ACHN (cell line): ENCODE measurements around the gene CPLX1.
"Not testable (repeated sequence)": the region's sequence is repeated elsewhere in the genome, so short reads cannot be mapped to it uniquely, and the experiment has no call there.

Source experiments
- DNase-seq: peaks from one replicate; pipeline ENCODE4 v3.0.0-alpha.2; 2015
- in situ Hi-C: cut with HindIII; loops from 2 replicates; pipeline ENCODE4 v1.10.0; 2017; ENCODE audit warnings: low sequenced_read_pairs, low pct_ligation_motif_present, low pct_unique_long_range_greater_than_20kb

CPLX1 gene

GRCh38 chr4:823761-824460 is 2.0 kb downstream of the CPLX1 start:
- in situ Hi-C loops = no loop called here
- DNase-seq = no peak

DNA sequence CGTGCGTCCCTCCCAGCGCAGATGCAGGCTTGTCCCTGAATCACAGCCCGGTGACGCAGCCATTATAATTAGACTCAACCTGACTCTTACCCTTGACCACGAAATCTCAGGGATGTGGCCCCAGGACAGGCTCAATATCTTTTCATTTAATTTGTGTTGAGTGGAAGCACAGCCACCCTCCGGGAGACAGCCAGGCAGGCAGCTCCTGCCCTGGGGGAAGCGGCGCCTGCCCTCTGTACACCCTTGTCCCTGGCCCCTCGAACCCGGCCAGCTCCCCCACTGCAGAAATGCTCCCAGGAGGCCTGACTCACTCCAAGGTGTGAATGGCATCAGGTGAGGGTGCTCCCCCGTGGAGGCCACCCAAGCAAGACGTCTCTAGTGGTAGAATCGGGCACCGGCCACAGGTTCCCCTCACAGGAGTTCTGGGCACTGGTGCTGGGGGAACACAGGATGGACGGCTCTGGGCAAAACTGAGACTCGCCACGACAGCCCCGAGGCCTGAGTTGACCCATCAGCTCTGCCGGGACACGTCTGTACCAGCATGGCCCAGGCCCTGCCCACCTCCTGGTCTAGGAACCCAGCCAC is 2.7 kb downstream of the CPLX1 start:
- DNase-seq = no peak
- in situ Hi-C loops = no loop called here

- in situ Hi-C loops = no loop called here
- DNase-seq = no peak
Observed at GRCh38 chr4:822361-823175, 3.4 kb downstream of the CPLX1 start.

DNA sequence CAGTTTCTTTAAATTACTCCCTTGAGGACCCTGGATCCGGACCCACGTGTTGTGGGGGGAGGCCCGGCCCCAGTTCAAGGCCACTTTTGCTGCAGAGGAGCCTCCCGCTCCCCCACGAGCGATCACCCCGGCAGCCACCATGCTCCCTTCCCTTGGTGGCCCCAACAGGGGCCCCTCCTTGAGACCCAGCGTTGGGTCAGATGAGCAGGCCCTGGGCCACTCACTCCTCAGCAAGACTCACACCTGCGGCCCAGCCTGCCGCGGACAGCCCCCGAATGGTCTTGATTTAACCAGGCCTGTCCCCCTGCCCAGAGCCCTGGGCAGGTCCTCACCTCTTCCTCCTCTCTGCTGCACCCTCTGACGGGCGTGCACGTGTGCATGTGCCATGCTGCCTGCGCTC is 4.3 kb downstream of the CPLX1 start:
- DNase-seq = no peak
- in situ Hi-C loops = no loop called here

DNA sequence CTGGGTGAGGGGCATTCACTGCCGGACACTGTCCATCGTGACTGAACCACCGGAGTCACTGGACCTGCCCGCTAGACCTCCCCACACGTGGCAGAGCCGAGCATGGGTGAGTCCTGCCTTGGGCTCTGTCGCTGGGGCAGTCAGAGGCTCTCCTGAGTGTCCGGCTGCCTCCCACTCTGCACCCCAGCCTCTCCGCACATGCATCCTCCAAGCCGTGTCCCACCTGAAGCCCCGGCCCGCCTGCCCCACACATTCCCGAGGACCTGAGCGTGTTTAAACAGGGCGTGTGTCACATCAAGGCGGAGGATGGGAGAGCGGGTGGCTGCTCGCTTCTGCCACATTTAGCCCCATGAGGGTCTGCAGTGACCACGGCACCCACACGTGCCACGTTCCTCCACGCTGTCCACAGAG is 4.7 kb downstream of the CPLX1 start:
- in situ Hi-C loops = no loop called here
- no peak for DNase-seq

- no peak for DNase-seq
- in situ Hi-C loops = no loop called here
Observed at GRCh38 chr4:820230-821172, 5.4 kb downstream of the CPLX1 start.

DNA sequence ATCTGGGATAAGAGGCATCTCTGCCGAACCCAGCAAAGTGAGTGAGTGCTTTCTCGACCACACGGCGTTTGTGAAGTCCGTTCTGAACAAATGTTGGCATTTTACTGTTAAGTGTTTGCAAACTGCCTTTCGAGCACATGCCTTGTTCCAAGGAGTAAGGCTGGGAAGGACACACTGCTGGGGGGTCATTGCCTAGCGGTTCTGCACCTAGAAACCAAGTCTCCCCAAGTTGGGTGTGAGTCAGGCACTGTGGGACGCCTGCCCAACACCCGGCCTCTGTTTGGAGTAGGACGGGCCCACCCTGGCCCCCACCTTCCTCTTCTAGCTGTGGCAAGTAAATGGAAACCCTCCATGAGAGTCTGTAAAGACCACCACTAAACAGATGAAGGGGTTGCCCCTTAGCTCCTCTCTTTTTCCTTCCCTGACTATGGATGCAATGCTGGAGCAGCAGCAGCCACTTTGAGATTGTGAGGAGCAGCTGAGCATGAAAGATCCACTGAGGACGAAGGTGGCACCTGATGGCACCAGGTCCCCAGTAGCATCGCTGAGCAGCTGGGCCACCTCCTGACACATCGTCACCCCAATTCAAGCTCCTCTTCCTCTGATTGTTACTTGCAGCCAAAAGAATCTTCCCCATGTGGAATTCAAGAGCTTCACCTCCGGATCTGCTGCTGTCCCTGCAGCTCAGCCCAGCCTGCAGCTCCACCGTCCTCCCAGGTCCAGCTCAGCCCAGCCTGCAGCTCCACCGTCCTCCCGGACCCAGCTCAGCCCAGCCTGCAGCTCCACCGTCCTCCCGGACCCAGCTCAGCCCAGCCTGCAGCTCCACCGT is 6.3 kb downstream of the CPLX1 start:
- in situ Hi-C loops = no loop called here
- no peak for DNase-seq

DNA sequence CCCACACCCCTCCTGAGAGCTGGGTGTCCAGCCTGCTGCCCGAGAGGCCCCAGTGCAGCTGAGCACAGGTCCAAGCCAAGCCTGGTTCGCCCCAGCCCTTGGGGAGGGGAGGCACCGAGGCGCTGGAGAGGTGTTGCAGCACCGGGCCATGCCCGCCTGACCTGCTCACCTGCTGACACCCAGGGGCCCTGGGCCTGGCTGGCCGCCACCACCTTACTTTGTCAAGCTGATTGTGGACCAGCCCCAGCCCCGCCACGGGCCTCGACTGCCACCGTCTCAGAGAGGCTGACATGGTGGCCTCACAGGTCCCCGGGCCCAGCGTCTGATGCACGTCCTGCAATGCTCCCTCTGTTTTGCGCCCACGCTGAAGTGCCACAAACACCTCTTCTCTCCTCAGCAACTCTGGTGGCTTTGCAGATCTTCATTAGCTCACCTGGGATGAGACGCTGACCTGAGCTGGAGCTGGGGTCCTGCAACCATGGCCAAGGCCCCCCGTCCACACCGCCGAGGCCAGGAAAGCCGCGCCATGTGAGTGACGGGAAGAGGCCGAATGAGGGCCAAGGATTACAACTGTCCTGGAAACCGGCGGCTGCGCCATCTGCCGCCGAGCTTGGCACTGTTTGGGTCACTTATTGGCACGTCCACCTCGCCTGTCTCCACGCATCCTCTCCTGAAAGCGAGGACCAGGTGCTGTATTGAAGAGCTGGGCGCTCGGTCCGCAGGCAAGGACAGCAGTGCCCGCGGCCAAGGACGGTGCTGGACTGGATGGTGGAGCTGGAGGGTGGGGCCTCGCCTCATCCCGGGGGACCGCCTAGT is 7.6 kb downstream of the CPLX1 start:
- DNase-seq = no peak
- in situ Hi-C loops = no loop called here

GRCh38 chr4:815464-816146 is 10.3 kb downstream of the CPLX1 start:
- DNase-seq = no peak
- in situ Hi-C loops = no loop called here

- in situ Hi-C loops = no loop called here
- no peak for DNase-seq
Observed at GRCh38 chr4:814312-814850, 11.5 kb downstream of the CPLX1 start.

- in situ Hi-C loops = no loop called here
- no peak for DNase-seq
Observed at GRCh38 chr4:813900-814299, 12.0 kb downstream of the CPLX1 start.

DNA sequence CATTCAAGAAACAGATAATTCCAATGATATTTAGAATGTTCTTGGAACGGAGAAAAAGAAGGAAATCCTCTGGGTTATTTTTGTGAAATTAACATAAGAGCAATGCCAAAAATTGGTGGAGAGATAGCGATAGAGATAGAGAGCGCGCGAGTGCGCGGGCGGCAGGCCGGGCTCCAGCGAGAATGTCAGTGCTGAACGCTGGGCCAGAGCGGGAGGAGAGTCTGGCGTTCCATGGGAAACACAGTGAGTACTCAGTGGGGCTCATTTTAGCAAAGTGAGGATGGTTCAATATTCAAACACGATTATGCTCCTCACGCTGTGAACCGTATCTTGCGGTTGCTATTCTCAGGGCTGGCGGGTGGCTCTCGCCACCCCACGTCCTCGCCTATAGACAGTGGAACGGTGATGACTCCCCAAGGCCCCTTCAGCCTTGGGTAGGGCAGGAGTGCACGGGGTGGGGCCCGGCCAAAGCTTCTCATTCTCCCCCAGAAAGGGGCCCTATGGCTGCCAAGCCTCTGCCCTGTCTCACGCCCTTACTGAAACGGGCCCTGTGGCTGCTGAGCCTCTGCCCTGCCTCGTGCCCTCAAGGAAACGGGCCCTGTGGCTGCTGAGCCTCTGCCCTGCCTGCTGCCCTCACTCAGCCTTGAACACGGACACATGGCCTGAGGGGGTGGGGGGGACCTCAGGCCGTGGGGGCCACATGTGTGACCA is 16.9 kb downstream of the CPLX1 start:
- in situ Hi-C loops = no loop called here
- DNase-seq = no peak

GRCh38 chr4:807792-808191 is 18.1 kb downstream of the CPLX1 start:
- in situ Hi-C loops = no loop called here

DNA sequence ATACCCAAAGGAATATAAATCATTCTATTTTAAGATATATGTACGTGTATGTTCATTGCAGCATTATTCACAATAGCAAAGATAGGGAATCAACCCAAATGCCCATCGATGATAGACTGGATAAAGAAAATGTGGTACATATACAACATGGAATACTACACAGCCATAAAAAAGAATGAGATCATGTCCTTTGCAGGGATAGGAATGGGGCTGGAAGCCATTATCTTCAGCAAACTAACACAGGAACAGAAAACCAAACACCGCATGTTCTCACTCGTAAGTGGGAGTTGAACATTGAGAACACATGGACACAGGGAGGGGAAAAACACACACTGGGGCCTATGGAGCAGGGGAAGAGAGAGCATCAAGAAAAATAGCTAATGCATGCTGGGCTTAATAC is 18.9 kb downstream of the CPLX1 start:
- DNase-seq, in situ Hi-C loops: not testable (repeated sequence)

More at GRCh38 chr4:807792-808191, 18.1 kb downstream of the CPLX1 start:
- DNase-seq = no peak

DNA sequence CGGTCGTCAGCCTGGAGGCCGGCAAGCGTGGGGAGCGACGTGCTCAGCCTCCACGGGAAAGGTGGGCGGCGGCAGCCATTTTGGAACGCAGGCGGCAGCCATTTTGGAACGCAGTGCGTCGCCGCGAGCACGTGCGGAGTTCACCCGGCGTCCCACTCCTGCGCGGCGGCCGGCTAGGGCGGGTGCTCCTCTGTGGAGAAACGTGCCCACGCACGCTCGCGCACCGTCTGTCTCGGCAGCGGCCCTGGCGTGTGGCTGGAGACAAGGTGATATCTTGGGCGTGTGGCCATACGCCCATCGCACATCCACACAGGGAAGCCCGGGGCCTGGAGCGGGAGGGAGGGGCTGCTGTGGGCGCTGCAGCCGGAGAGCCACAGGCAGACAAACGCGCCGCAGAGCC is 21.1 kb downstream of the CPLX1 start:
- no peak for DNase-seq
- in situ Hi-C loops = no loop called here

DNA sequence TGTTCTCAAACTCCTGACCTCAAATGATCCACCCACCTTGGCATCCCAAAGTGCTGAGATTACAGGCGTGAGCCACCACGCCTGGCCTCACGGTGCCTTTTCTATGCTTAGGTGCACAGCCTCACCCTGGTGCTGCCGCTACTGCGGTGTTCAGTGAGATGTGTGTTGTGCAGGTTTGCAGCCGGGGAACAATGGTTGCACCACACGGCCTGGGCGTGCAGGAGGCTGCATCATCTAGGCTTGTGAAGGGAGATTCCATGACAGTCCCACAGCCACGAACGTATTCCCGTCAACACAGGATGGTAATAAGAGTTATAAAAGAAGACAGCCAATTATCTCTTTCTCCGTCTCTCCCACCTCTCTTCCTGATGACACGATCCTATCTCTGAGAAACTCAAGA is 22.0 kb downstream of the CPLX1 start:
- in situ Hi-C loops = no loop called here
- DNase-seq = no peak
